HepG2 (cell line): ENCODE results near the gene USP2. TPM values are rescaled to one million over a fixed set of nuclear protein-coding genes. Genes with fewer than 3 reads are reported as not detected.

Experiments used
- KMT2B ChIP-seq: IDR thresholded peaks from 2 replicates; pipeline ENCODE4 v1.6.1; 2016; ENCODE audit warnings: missing genetic modification reagents, missing compliant biosample characterization
- MEIS2 ChIP-seq: sonication (generic); formaldehyde crosslinking; IDR thresholded peaks from 2 replicates; pipeline ENCODE4 v1.9.0; 2021; ENCODE audit warnings: mild to moderate bottlenecking, missing genetic modification reagents
- MTA1 ChIP-seq: sonication (generic); formaldehyde crosslinking; IDR thresholded peaks from 2 replicates; pipeline ENCODE4 v1.4.0; 2020; ENCODE audit warnings: missing genetic modification reagents, mild to moderate bottlenecking, borderline replicate concordance
- TOE1 ChIP-seq: sonication (generic); formaldehyde crosslinking; IDR thresholded peaks from 2 replicates; pipeline ENCODE4 v1.4.0; 2020; ENCODE audit warnings: mild to moderate bottlenecking, missing genetic modification reagents
- ZNF136 ChIP-seq: sonication (generic); formaldehyde crosslinking; IDR thresholded peaks from 2 replicates; pipeline ENCODE4 v1.8.1; 2022; ENCODE audit warnings: low read depth, mild to moderate bottlenecking, moderate library complexity, missing genetic modification reagents
- ZNF230 ChIP-seq: sonication (generic); formaldehyde crosslinking; IDR thresholded peaks from 2 replicates; pipeline ENCODE4 v1.4.0; 2020; ENCODE audit warnings: mild to moderate bottlenecking, missing genetic modification reagents
- polyA plus RNA-seq, 8 experiments: library from polyadenylated mRNA; depleted of rRNA in 3 of 8; stranded (reverse) in 7 of 8; unstranded in 1 of 8; fragments of >200 nt; fragmentation: Illumina TruSeq in 4 of 8; extraction: Trizol in 4 of 8; gene quantifications; 2 replicates each; pipeline versions ENCODE4 v1.2.1 to v1.2.3, GENCODE V29; 2011 to 2016; ENCODE audit warnings: low read depth in 4 of 8, missing spikeins in 1 of 8, mixed read lengths in 1 of 8; ENCODE audit not compliant: insufficient read depth in 1 of 8
- total RNA-seq, 5 experiments: library from RNA; depleted of rRNA; stranded (reverse); fragments of >200 nt; fragmentation: Illumina TruSeq; extraction: Trizol; gene quantifications; 2 replicates each; pipeline ENCODE4 v1.2.3, GENCODE V29; 2016; ENCODE audit warnings: low read depth in 1 of 5
- TF ChIP-seq, protein P1 (sequence below): IDR thresholded peaks from 2 replicates; pipeline ENCODE4 v1.6.1; 2016; ENCODE audit warnings: low read depth, control low read depth
- TF ChIP-seq, protein P2 (sequence below): sonication (generic); formaldehyde crosslinking; IDR thresholded peaks from 2 replicates; pipeline ENCODE4 v1.5.1; 2020; ENCODE audit warnings: mild to moderate bottlenecking, moderate library complexity, missing genetic modification reagents
- TF ChIP-seq, protein P3 (sequence below): sonication (generic); formaldehyde crosslinking; IDR thresholded peaks from 2 replicates; pipeline ENCODE4 v1.9.0; 2021; ENCODE audit warnings: missing genetic modification reagents, borderline replicate concordance
- TF ChIP-seq, protein P4 (sequence below): sonication (generic); formaldehyde crosslinking; IDR thresholded peaks from 2 replicates; pipeline ENCODE4 v1.4.0; 2020; ENCODE audit warnings: mild to moderate bottlenecking, low read depth, missing genetic modification reagents
- TF ChIP-seq, protein P5 (sequence below): sonication (generic); formaldehyde crosslinking; IDR thresholded peaks from 2 replicates; pipeline ENCODE4 v1.4.0; 2020; ENCODE audit warnings: missing genetic modification reagents
- TF ChIP-seq, protein P6 (sequence below): sonication (generic); formaldehyde crosslinking; IDR thresholded peaks from 2 replicates; pipeline ENCODE4 v1.8.1; 2023; ENCODE audit warnings: missing genetic modification reagents, inconsistent platforms, borderline replicate concordance
- TF ChIP-seq, protein P7 (sequence below): sonication (generic); formaldehyde crosslinking; IDR thresholded peaks from 2 replicates; pipeline ENCODE4 v1.8.0; 2023; ENCODE audit warnings: mild to moderate bottlenecking, missing genetic modification reagents

Gene USP2
- total and polyA plus RNA-seq, 2 of the 13 experiments (the other 11 are each of a cell fraction or from before 2014, with no cell fraction given): 2.5 to 6.0 TPM

DNA sequence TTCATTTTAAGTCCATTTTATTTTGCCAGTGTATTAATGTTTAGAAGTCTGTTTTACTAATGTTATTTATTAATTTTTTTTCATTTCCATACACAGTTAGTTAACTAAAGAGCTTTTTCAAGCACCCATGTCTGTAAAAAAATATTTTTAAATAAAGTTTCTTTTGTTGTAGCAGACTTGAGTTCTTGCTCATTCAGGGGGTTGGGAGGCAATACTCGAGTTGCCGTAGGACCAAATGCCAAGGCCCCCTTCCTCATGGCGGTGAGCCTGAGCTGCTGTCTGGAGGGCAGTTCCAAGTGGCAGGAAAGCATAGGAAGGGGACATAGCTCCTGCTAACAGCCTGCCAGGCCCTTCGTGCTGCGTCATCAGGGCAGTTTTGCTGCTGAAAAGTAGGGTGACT, 73.5 kb downstream of the USP2 start (continued):
- TF ChIP-seq, protein P1, sequence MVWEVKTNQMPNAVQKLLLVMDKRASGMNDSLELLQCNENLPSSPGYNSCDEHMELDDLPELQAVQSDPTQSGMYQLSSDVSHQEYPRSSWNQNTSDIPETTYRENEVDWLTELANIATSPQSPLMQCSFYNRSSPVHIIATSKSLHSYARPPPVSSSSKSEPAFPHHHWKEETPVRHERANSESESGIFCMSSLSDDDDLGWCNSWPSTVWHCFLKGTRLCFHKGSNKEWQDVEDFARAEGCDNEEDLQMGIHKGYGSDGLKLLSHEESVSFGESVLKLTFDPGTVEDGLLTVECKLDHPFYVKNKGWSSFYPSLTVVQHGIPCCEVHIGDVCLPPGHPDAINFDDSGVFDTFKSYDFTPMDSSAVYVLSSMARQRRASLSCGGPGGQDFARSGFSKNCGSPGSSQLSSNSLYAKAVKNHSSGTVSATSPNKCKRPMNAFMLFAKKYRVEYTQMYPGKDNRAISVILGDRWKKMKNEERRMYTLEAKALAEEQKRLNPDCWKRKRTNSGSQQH: no peak
- TF ChIP-seq, protein P2, sequence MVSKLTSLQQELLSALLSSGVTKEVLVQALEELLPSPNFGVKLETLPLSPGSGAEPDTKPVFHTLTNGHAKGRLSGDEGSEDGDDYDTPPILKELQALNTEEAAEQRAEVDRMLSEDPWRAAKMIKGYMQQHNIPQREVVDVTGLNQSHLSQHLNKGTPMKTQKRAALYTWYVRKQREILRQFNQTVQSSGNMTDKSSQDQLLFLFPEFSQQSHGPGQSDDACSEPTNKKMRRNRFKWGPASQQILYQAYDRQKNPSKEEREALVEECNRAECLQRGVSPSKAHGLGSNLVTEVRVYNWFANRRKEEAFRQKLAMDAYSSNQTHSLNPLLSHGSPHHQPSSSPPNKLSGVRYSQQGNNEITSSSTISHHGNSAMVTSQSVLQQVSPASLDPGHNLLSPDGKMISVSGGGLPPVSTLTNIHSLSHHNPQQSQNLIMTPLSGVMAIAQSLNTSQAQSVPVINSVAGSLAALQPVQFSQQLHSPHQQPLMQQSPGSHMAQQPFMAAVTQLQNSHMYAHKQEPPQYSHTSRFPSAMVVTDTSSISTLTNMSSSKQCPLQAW (CRISPR knock-in tag): no peak
- TF ChIP-seq MEIS2 (CRISPR knock-in tag) (no peak), ZNF136 (CRISPR knock-in tag) (no peak), ZNF230 (CRISPR knock-in tag) (no peak), MTA1 (CRISPR knock-in tag) (no peak), TOE1 (CRISPR knock-in tag) (no peak), KMT2B (no peak)
- TF ChIP-seq, protein P3, sequence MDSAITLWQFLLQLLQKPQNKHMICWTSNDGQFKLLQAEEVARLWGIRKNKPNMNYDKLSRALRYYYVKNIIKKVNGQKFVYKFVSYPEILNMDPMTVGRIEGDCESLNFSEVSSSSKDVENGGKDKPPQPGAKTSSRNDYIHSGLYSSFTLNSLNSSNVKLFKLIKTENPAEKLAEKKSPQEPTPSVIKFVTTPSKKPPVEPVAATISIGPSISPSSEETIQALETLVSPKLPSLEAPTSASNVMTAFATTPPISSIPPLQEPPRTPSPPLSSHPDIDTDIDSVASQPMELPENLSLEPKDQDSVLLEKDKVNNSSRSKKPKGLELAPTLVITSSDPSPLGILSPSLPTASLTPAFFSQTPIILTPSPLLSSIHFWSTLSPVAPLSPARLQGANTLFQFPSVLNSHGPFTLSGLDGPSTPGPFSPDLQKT (CRISPR knock-in tag): no peak
- TF ChIP-seq, protein P4, sequence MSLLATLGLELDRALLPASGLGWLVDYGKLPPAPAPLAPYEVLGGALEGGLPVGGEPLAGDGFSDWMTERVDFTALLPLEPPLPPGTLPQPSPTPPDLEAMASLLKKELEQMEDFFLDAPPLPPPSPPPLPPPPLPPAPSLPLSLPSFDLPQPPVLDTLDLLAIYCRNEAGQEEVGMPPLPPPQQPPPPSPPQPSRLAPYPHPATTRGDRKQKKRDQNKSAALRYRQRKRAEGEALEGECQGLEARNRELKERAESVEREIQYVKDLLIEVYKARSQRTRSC (CRISPR knock-in tag): no peak
- TF ChIP-seq, protein P5, sequence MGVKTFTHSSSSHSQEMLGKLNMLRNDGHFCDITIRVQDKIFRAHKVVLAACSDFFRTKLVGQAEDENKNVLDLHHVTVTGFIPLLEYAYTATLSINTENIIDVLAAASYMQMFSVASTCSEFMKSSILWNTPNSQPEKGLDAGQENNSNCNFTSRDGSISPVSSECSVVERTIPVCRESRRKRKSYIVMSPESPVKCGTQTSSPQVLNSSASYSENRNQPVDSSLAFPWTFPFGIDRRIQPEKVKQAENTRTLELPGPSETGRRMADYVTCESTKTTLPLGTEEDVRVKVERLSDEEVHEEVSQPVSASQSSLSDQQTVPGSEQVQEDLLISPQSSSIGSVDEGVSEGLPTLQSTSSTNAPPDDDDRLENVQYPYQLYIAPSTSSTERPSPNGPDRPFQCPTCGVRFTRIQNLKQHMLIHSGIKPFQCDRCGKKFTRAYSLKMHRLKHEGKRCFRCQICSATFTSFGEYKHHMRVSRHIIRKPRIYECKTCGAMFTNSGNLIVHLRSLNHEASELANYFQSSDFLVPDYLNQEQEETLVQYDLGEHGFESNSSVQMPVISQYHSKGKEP (CRISPR knock-in tag): no peak
- TF ChIP-seq, protein P6, sequence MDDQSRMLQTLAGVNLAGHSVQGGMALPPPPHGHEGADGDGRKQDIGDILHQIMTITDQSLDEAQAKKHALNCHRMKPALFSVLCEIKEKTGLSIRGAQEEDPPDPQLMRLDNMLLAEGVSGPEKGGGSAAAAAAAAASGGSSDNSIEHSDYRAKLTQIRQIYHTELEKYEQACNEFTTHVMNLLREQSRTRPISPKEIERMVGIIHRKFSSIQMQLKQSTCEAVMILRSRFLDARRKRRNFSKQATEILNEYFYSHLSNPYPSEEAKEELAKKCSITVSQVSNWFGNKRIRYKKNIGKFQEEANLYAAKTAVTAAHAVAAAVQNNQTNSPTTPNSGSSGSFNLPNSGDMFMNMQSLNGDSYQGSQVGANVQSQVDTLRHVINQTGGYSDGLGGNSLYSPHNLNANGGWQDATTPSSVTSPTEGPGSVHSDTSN (CRISPR knock-in tag): no peak
- TF ChIP-seq, protein P7, sequence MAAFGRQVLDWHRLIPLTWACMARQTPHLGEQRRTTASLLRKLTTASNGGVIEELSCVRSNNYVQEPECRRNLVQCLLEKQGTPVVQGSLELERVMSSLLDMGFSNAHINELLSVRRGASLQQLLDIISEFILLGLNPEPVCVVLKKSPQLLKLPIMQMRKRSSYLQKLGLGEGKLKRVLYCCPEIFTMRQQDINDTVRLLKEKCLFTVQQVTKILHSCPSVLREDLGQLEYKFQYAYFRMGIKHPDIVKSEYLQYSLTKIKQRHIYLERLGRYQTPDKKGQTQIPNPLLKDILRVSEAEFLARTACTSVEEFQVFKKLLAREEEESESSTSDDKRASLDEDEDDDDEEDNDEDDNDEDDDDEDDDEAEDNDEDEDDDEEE (CRISPR knock-in tag): no peak
